WTC11 (cell line): ENCODE data around the gene SNX1. TPM values are rescaled to one million over a fixed set of nuclear protein-coding genes. Genes with fewer than 3 reads are reported as not detected.
A peak's percentile ranks its signal among the peaks of the same experiment; 100 is the strongest.

ENCODE experiments used
- AR ChIP-seq: fragments of 250-450 bp; sonication (Bioruptor Pico); IDR thresholded peaks from 2 replicates; pipeline ENCODE4 v1.9.0; 2021; ENCODE audit warnings: mild to moderate bottlenecking
- CBFB ChIP-seq: sonication (generic); formaldehyde crosslinking; IDR thresholded peaks from 2 replicates; pipeline ENCODE4 v1.8.1; 2022; ENCODE audit warnings: mild to moderate bottlenecking, low read depth, missing genetic modification reagents
- CTCF ChIP-seq: fragments of 200-600 bp; IDR thresholded peaks from 2 replicates; pipeline ENCODE4 v1.8.0; 2022; ENCODE audit warnings: antibody characterized with exemption
- E2F4 ChIP-seq: sonication (generic); formaldehyde crosslinking; IDR thresholded peaks from 2 replicates; pipeline ENCODE4 v1.8.1; 2022; ENCODE audit warnings: low read depth, mild to moderate bottlenecking, moderate library complexity, missing genetic modification reagents, borderline replicate concordance
- ERG ChIP-seq: fragments of 250-450 bp; sonication (Bioruptor Pico); IDR thresholded peaks from 2 replicates; pipeline ENCODE4 v1.8.0; 2021; ENCODE audit warnings: mild to moderate bottlenecking
- ETV6 ChIP-seq: sonication (generic); formaldehyde crosslinking; IDR thresholded peaks from 2 replicates; pipeline ENCODE4 v1.8.1; 2022; ENCODE audit warnings: mild to moderate bottlenecking, missing genetic modification reagents
- FOXJ3 ChIP-seq: sonication (generic); formaldehyde crosslinking; IDR thresholded peaks from 2 replicates; pipeline ENCODE4 v1.9.0; 2021; ENCODE audit warnings: missing genetic modification reagents, mild to moderate bottlenecking, borderline replicate concordance
- FOXP1 ChIP-seq: sonication (generic); formaldehyde crosslinking; IDR thresholded peaks from 2 replicates; pipeline ENCODE4 v1.8.0; 2022; ENCODE audit warnings: missing genetic modification reagents, mild to moderate bottlenecking, moderate library complexity, borderline replicate concordance
- FOXP4 ChIP-seq: sonication (generic); formaldehyde crosslinking; IDR thresholded peaks from 2 replicates; pipeline ENCODE4 v1.8.0; 2022; ENCODE audit warnings: mild to moderate bottlenecking, missing genetic modification reagents
- GABPB1 ChIP-seq: sonication (generic); formaldehyde crosslinking; IDR thresholded peaks from 2 replicates; pipeline ENCODE4 v1.8.1; 2023; ENCODE audit warnings: mild to moderate bottlenecking, missing genetic modification reagents
- MLX ChIP-seq: sonication (generic); formaldehyde crosslinking; IDR thresholded peaks from 2 replicates; pipeline ENCODE4 v1.8.1; 2023; ENCODE audit warnings: mild to moderate bottlenecking, missing genetic modification reagents, moderate library complexity
- NFATC4 ChIP-seq: fragments of 250-450 bp; sonication (Bioruptor Pico); IDR thresholded peaks from 2 replicates; pipeline ENCODE4 v1.9.0; 2021; ENCODE audit warnings: mild to moderate bottlenecking
- NFE2L1 ChIP-seq: sonication (generic); formaldehyde crosslinking; IDR thresholded peaks from 2 replicates; pipeline ENCODE4 v1.8.1; 2023; ENCODE audit warnings: missing genetic modification reagents
- OVOL2 ChIP-seq: fragments of 250-450 bp; sonication (Bioruptor Pico); IDR thresholded peaks from 2 replicates; pipeline ENCODE4 v1.9.0; 2021; ENCODE audit warnings: mild to moderate bottlenecking, borderline replicate concordance
- PREB ChIP-seq: sonication (generic); formaldehyde crosslinking; IDR thresholded peaks from 2 replicates; pipeline ENCODE4 v1.8.1; 2022; ENCODE audit warnings: mild to moderate bottlenecking, missing genetic modification reagents, moderate library complexity, borderline replicate concordance
- RELA ChIP-seq: sonication (generic); formaldehyde crosslinking; IDR thresholded peaks from 2 replicates; pipeline ENCODE4 v1.8.1; 2022; ENCODE audit warnings: missing genetic modification reagents, mild to moderate bottlenecking, borderline replicate concordance
- RORB ChIP-seq: fragments of 250-450 bp; sonication (Bioruptor Pico); IDR thresholded peaks from 2 replicates; pipeline ENCODE4 v1.9.0; 2021; ENCODE audit warnings: mild to moderate bottlenecking
- SMAD3 ChIP-seq: sonication (generic); formaldehyde crosslinking; IDR thresholded peaks from 2 replicates; pipeline ENCODE4 v1.8.0; 2022; ENCODE audit warnings: missing genetic modification reagents, mild to moderate bottlenecking, borderline replicate concordance
- TEAD4 ChIP-seq: sonication (generic); formaldehyde crosslinking; IDR thresholded peaks from 2 replicates; pipeline ENCODE4 v1.8.0; 2022; ENCODE audit warnings: mild to moderate bottlenecking, missing genetic modification reagents
- ZNF219 ChIP-seq: sonication (generic); formaldehyde crosslinking; IDR thresholded peaks from 2 replicates; pipeline ENCODE4 v1.8.0; 2023; ENCODE audit warnings: missing genetic modification reagents, mild to moderate bottlenecking, borderline replicate concordance
- ZNF396 ChIP-seq: fragments of 250-450 bp; sonication (Bioruptor Pico); IDR thresholded peaks from 2 replicates; pipeline ENCODE4 v1.8.0; 2021; ENCODE audit warnings: mild to moderate bottlenecking, moderate library complexity, borderline replicate concordance
- ZNF416 ChIP-seq: fragments of 250-450 bp; sonication (Bioruptor Pico); IDR thresholded peaks from 2 replicates; pipeline ENCODE4 v1.9.0; 2021; ENCODE audit warnings: mild to moderate bottlenecking, inconsistent platforms
- ZNF425 ChIP-seq: fragments of 250-450 bp; sonication (Bioruptor Pico); conservative IDR thresholded peaks from 2 replicates; pipeline ENCODE4 v1.9.0; 2021; ENCODE audit warnings: mild to moderate bottlenecking
- ZNF671 ChIP-seq: fragments of 250-450 bp; sonication (Bioruptor Pico); IDR thresholded peaks from 2 replicates; pipeline ENCODE4 v1.8.0; 2021; ENCODE audit warnings: mild to moderate bottlenecking
- total RNA-seq: library from RNA; stranded (reverse); gene quantifications from 3 replicates; pipeline ENCODE4 v1.2.3, GENCODE V29; 2021

The SNX1 gene
- total RNA-seq, 1 experiment from 2014 or later = 65.7 TPM

GRCh38 chr15:64095795-64096667, at the start of gene SNX1 (continued):
- TF ChIP-seq FOXJ3 = no peak
- TF ChIP-seq FOXP4 (CRISPR knock-in tag) = peak; percentile 41; the same call in 1 of the 2 replicates
- no peak for TF ChIP-seq ZNF671
- no peak for TF ChIP-seq CBFB (CRISPR knock-in tag)
- no peak for TF ChIP-seq ZNF425 (CRISPR knock-in tag)
- TF ChIP-seq ZNF416 (CRISPR knock-in tag) = no peak
- TF ChIP-seq E2F4 (CRISPR knock-in tag) = no peak
- TF ChIP-seq ERG (CRISPR knock-in tag) = no peak
- no peak for TF ChIP-seq MLX (CRISPR knock-in tag)
- no peak for TF ChIP-seq CTCF
- no peak for TF ChIP-seq TEAD4 (CRISPR knock-in tag)
- peak; percentile 43; the same call in 1 of the 2 replicates for TF ChIP-seq FOXP1 (CRISPR knock-in tag)
- TF ChIP-seq AR (CRISPR knock-in tag) = no peak
- 0 out of 2 replicates have a peak, but pooled peaks have one; percentile 63 for TF ChIP-seq RELA
- peak; percentile 71 for TF ChIP-seq ETV6 (CRISPR knock-in tag)
- no peak for TF ChIP-seq NFE2L1 (CRISPR knock-in tag)
- 0 out of 2 replicates have a peak, but pooled peaks have one; percentile 40 for TF ChIP-seq SMAD3 (CRISPR knock-in tag)
- TF ChIP-seq PREB (CRISPR knock-in tag) = no peak
- TF ChIP-seq GABPB1 = peak; percentile 71; the same call in 1 of the 2 replicates
- TF ChIP-seq RORB (CRISPR knock-in tag) = no peak
- no peak for TF ChIP-seq OVOL2 (CRISPR knock-in tag)
- no peak for TF ChIP-seq NFATC4 (CRISPR knock-in tag)
- no peak for TF ChIP-seq ZNF396 (CRISPR knock-in tag)
- TF ChIP-seq ZNF219 (CRISPR knock-in tag) = peak; percentile 44; the same call in 1 of the 2 replicates
